NCI-H82 (cell line): ENCODE results near the gene ZNF211.

ENCODE experiments used
- DNase-seq: peaks from one replicate; lab custom pipeline; 2025; lab: John Stamatoyannopoulos, UW

The ZNF211 gene

DNA sequence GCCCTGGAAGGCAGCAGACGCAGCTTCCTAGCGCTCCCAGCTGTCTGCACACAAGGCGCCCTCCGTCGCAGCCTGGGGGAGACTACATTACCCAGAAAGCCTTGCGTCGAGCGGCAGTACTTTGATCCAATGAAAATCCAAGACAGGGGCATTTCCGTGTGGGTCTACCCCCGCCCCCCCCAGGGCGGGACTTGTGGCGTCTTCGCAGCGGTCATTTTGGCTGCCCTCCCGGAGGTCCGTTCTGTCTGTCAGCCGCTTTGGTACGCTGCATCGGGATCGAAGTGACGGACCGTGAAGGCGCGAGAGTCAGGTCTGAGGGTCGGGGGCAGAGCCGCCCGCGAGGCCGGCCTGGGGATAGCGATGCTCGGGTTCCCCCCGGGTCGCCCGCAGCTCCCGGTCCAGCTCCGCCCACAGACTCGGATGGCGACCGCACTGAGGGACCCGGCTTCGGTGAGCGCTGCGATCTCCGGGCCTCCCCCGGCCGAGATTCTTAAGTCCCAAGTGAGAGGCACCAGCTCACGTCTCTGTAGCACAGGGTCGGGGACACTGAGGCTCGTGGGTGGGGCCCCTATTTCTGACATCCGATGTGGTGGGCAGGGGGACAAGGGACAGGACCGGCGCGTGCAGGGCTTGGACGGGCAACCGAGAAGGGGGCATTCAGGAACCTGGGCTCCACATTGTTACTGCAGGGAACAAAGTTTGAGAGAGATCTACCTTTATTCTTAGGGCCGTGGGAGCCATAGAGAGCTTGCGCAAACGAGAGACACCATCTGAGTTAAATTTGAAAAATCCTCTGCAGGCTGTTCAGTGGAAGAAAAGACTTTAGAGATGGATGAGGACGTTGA is at the start of gene ZNF211:
TSS of gene ZNF211 (plus strand) at position 182 of the 845 bp plus-strand sequence. CDS start at position 361, 179 bp downstream.
- peak; percentile 98 for DNase-seq

DNA sequence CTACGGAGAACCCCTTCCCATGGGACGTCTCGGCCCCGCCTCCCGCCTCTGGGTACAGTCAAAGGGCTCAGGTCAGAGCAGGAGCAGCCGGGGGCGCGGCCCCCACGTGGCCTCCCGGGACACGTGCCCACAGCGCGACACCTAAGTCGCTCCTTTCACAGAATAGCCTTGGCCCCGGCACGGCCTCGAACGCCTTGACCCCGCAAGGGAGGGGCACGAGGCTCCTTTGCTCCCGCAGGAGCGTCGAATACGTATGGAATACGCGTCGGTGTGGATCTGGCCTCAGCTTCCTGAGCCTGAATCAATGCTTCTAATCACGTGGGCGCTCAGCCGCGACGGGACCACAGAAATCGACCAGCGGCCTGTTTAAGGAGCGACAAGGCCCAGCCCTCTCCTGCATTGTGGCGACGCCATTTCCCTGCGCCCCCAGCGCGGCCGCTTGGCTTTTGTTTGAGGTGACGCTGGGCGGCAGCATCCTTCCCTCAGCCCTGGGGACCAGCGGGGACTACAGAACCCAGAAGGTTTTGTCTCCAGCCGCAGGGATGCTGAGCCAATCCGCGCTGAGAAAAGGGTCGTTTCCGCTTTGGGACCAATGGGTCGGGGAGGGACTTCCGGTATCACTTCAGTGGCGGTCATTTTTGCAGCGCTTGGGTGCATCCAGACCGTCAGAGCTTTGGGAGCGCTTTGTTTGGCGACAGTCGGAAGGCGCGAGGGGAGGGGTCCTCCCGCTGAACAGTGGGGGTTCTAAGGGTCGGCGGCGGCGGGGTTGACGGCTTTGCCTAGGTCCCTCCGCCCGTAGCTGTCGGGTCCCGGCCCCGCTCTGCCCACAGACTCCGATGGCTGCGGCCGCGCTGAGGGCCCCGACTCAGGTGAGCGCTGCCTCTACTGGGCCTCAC is 49.2 kb upstream of the ZNF211 start, which contains the start of gene ZIK1:
TSS of gene ZIK1 (plus strand) at position 625 of the 896 bp plus-strand sequence. CDS start at position 837, 212 bp downstream.
- DNase-seq = peak; percentile 98

DNA sequence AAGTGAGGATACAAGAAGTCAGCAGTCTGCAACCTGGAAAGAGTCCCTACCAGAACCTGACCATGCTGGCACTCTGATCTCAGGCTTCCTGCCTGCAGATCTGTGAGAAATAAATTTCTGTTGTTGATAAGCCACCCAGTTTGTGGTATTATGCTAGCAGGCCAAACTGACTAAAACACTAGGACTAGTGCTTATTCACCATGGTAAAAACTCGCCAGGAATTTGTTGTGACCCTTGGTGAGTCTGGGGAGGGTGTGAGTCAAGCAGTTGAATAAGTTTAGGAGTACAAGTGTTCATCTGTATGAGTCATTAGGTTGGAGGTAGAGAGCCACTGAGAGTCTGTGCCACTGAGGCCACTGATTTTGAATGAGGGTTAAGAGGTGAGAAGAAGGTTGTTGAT is 45.4 kb upstream of the ZNF211 start:
- no peak for DNase-seq

DNA sequence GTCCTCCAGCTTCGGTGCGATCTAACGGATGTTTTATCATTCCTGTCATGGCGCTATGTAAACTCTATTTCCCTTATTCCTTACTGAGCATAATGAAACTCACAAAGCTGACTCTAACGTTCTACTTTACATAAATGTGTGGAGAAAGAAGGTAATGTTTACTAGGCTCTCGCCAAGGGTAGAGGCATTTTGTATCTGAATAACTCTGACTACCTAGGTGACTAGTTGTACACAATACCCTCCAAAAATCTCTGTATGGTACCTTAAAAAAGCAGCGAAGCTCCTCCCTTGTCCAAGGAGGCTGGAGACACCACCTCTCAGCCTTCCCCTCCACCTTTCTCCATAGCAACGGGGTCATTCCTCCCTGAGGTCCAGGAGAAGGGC is 33.6 kb upstream of the ZNF211 start:
- no peak for DNase-seq

DNA sequence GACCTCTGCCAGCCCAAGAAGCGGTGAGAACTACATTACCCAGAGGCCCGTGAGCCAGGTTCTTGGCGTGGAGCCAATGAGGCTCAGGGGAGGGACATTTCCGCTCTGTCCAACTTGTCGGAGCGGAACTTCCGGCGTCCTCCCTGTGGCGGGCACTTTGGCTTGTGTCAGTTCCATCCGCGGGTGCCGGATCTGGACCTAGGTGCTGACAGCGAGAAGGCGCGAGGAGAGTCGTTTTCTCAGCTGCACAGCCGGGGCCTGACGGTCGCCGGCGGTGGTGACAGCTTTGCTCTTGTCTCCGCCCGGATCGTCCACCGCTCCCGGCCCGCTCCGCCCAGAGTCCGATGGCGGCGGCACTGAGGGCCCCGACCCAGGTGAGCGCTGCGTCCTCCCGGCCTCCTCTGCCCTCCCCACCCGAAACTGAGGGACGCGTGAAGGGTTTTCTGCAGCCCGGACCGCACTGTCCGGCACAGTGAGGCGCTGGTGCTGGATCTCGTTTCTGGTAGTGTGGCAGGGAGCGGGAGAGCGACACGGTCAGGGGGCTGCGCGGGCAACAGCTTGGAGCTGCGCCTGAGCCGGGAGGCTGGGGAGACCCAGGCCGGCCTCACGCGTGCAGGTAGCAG is 33.1 kb upstream of the ZNF211 start, which contains the start of gene ZNF530:
TSS of gene ZNF530 (plus strand) at position 125 of the 623 bp plus-strand sequence. CDS start 4,461 bp downstream, outside the sequence.
- peak; percentile 96 for DNase-seq

DNA sequence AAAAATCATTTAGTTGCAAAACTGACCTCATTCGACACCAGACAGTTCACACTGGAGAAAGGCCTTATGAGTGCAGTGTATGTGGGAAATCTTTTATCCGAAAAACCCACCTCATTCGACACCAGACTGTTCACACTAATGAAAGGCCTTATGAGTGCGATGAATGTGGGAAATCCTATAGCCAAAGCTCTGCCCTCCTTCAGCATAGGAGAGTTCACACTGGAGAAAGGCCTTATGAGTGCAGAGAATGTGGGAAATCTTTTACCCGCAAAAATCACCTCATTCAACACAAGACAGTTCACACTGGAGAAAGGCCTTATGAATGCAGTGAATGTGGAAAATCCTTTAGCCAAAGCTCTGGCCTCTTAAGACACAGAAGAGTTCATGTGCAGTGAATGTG is 26.0 kb upstream of the ZNF211 start:
- DNase-seq = no peak

DNA sequence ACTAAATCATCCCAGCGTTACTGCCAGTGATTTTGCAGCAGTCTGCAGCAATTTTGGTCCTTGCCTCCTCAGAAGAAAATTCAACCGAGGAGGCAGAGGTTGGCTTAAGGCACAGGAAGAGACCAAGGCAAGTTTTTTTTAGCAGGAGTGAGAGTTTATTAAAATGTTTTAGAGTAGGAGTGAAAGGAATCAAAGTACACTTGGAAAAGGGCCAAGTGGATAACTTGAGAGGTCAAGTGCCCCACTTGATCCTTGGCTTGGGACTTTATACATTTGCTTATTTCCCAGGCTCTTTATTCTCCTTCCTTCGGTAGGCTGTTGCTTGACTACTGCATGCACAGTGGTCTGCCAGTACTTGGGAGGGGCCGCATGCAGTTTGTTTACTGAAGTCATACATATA is 21.9 kb upstream of the ZNF211 start:
- DNase-seq = no peak

DNA sequence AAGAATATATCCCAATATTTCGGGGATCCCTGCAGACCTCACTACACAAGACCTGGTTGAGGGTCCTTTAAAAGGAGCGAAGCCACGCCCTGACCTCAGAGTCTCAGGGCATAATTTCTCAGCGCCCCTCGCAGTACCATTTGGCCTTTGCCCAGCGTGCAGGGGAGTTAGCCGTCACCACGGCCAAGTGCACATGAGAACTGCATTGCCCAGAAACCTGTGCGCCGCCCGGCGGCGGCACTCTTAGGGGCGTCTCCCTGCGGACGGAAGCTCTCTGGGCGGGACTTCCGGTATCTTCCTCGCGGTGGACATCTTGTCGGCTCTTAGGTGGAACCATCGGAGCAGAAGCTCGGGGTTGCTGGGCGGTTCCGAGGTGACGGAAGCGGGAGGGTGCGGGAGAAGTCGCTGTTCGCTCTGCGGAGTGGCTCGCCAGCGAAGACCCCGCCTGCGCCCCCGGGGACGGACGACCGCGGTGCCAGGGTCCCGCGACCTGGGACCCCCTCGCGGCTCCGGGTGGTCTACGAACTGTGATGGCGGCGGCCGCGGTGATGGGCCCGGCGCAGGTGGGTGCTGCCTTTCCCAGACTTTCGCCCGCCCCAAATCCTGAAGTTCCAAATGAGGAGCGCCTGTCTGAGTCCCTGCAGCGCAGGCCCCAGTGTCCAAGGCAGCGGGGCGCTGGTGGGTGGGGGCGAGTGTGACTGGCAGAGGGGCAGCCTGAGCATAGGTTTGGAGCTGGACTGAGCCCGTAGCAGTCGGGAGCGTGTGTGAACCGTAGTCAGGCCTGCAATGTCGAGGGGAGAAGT is 18.8 kb upstream of the ZNF211 start, which contains the start of gene ZNF134:
TSS of gene ZNF134 (plus strand) at position 302 of the 803 bp plus-strand sequence. CDS start 5,227 bp downstream, outside the sequence.
- DNase-seq = peak; percentile 96

DNA sequence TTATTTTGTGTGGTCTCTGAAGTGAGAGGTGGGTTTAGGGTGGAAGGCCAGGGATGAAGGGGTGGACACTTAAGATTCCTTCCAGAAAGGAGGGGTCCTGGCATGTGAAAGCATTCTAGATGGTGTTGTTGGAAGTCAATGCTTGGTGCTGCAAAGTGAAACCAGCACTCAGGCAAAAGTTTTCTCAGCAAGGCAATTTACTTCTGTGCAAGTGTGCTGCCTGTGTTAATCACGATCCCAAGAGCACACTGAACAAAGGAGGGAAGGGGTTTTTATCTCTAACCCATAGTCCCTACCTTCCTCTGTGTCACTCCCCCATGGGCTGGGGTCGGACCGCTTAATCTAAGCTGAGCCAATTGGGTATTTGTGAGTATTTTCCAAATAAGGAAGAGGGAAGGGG is 17.6 kb upstream of the ZNF211 start:
- no peak for DNase-seq

DNA sequence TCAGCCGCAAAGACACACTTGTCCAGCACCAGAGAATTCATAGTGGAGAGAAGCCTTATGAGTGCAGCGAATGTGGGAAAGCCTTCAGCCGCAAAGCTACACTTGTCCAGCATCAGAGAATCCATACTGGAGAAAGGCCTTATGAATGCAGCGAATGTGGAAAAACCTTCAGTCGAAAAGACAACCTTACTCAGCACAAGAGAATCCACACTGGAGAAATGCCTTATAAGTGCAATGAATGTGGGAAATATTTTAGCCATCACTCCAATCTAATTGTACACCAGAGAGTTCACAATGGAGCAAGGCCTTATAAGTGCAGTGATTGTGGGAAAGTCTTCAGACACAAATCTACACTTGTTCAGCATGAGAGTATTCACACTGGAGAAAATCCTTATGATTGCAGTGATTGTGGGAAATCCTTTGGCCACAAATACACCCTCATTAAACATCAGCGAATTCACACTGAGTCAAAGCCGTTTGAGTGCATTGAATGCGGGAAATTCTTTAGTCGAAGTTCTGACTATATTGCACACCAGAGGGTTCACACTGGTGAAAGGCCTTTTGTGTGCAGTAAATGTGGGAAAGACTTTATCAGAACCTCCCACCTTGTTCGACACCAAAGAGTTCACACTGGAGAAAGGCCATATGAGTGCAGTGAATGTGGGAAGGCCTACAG is 12.2 kb upstream of the ZNF211 start:
- no peak for DNase-seq

DNA sequence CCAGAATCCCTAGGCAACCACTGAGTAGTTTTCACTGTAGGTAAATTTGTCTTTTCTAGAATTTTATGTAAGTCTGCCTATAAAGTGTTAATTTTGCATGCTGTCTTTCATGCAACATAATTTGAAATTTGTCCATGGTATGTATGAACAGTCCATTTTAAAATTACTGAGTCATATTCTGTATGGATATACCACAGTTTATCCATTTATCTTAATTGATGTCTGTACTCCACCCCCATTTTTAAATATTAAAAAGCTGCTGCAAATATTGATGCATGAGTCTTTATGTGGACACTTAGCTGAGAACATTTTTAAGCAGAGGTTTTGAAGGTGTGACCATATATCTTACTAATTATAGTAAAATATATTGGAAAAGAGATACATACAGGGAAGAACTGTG is 9.9 kb upstream of the ZNF211 start:
- no peak for DNase-seq

DNA sequence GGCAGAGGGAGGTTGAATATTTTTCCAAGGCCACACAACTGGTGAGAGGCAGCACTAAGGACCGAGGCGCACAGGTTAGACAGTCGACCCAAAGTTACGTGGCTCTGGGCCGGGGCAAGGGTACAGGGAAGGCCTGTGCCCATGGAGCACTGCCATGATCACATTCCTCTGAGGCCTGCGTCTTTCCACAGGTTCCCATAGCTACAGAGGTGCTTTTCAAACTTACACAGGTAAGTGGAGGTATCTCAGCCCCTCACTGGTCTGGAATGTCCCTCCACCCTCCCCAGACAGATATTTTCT is 814 bp downstream of the ZNF211 start:
- no peak for DNase-seq

DNA sequence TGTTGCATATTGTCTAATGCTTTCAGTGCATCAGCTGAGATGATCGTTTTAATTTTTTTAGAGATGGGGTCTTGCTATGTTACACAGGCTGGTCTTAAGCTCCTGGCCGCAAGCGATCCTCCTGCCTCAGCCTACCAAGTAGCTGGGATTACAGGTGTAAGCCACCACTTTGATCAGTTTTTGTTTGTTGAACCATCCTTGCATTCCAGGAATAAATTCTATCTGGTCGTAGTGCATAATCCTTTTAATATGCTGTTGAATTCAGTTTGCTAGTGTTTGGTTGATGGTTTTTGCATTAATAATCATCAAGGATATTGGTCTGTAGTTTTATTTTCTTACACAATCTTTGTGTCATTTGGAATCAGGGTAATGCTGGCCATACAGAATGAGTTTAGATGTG is 4.4 kb downstream of the ZNF211 start:
- no peak for DNase-seq

DNA sequence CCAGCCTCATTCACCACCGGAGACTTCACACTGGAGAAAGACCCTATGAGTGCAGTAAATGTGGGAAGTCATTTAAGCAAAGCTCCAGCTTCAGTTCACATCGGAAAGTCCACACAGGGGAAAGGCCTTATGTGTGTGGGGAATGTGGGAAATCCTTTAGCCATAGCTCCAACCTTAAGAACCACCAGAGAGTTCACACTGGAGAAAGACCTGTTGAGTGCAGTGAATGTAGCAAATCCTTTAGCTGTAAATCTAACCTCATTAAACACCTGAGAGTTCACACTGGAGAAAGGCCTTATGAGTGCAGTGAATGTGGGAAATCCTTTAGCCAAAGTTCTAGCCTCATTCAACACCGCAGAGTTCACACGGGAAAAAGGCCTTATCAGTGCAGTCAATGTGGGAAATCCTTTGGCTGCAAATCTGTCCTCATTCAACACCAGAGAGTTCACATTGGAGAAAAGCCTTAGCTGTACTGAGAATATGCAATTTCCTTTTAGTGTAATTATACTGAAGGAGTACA is 8.8 kb downstream of the ZNF211 start:
- DNase-seq = no peak

DNA sequence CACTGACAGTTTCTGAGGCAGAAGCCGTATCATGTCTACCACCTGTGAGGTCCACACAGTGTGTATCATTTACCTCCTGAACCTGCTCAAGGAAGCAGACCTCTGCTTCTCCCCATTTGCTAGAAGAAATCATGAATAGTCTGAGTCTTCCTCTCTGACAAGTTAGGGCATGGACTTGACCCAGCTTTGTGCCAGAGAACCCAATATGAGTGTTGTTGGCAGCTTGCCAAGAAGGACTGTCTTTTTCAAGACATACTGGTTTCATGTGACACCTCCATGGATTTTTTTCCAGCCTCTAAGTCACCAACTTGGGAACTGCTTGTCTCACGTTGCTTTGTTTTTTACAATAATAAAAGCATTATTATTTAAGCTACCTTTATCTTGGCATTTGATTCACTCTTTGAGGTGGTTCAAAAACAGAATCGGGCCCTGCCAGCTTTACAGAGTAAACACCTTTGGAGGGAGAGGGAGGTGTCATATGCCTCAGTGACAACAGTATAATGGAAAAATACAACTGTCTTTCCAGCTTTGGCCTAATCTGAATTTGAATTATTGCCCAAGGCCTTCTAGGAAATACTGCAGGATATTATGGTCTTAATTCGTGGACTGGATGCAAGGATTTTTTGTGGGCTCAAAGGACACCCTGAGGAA is 9.6 kb downstream of the ZNF211 start:
- DNase-seq = no peak

DNA sequence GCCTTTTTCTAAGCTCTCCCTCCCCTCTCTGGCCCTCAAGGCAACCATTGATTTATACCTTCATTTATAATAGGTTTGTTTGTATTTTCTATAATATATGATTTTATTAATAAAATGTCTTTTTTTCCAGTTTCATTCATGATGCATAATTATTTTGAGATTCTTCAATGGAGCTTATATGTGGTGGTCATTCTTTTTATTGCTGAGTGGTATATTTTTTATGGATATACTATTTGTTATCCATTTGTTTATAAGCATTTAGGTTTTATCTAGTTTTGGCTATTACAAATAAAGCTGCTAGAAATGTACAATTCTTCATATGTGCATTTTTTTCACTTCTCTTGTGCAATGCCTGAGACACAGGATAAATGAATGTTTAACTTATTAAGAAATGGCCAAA is 10.8 kb downstream of the ZNF211 start:
- no peak for DNase-seq

DNA sequence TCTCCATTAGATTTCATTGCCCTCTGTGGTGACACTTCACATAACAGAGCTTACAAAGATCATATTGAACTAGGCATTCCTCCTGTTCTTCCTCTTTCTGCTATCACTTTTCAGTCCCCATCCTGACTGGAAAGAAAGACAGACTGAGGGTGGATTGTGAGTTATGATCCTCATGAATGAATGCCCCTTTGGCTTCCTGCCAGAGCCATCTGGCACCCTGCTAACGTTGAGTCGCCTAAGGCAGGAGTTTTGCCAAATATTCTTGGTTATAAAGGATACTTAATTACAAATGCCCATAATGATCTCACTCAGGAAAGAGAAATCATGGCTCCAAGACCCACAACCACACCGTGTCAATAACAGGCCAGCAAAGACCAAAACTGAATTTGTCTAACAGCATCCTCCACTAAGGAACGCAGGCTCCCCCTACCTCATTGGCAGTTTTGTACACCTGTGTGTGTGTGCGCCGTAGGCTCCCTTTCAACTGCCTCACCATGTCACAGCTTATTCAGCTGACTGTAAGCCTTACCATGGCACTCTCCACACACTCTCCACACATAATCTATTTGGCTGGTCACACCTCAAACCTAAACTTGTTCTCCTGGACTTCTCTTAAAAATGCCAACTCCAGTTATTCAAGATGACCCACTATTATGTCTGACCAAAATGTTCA is 15.5 kb downstream of the ZNF211 start:
- DNase-seq = peak; percentile 79

DNA sequence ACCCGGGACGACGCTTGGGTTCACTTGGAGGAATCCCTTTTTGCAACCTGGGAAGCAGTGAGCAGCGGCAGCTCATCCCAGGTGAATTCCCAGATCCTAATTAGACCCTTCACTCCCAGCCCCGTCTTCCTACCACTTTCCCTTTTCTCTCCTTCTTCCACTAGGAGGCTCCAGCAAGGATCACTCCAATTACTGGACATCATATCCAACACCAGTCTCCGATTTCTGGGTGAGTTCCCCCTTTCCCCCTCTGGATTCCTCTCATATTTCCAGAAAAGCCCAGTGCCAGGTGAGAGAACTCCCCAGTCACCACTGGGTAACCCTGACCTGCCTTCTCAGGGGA is 18.7 kb downstream of the ZNF211 start:
- DNase-seq = peak; percentile 22

DNA sequence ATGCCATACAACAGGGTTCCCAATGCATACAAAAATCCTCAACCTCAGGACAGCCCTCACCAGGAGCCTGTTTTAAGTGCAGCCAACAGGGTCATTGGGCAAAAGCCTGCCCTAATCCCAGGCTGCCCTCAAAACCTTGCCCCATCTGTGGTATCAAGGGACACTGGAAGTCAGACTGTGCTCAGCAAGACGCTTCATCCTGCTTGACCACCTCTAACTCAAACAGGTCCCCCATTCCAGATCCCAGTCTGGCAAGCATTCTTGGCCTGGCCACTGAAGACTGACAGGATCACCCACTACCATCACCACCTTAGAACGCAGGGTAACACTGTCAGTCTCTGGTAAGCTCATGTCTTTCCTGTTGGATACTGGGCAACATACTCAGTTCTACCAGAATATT is 20.7 kb downstream of the ZNF211 start:
- no peak for DNase-seq

DNA sequence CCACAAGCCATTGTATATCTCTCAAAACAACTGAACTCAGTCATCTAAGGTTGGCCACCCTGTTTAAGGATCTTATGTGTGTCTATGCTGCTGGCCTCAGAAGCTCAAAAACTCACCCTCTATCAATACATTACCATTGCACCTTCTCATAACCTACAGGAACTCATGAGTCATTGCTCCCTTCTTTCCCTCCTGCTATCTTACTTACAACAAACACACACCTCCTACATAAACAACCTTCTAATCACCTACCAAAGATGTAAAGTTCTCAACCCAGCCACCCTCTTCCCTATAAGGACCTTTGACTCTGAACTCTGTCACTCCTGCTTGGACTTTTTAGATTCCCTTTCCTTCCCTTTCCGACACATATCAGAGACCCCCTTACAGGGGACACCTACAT is 22.5 kb downstream of the ZNF211 start:
- DNase-seq = no peak
